GM06990 (cell line): ENCODE results near the gene PROSER2.
A peak's percentile ranks its signal among the peaks of the same experiment; 100 is the strongest.

Source experiments
- DNase-seq: peaks from one replicate; pipeline ENCODE4 v3.0.0-alpha.2; 2011; ENCODE audit not compliant: insufficient read length; ENCODE audit errors: extremely low read depth
- H3K27me3 ChIP-seq: replicated peaks from 2 replicates; pipeline ENCODE4 v1.6.0; 2011; ENCODE audit warnings: low read length; ENCODE audit not compliant: control insufficient read depth, insufficient read depth
- H3K36me3 ChIP-seq: 2 replicates; pipeline ENCODE4 v1.5.1; 2011; ENCODE audit warnings: low read length; ENCODE audit not compliant: control insufficient read depth, insufficient read depth
- H3K4me3 ChIP-seq: replicated peaks from 2 replicates; pipeline ENCODE4 v1.5.1; 2011; ENCODE audit warnings: low read depth, mild to moderate bottlenecking, control low read depth, low read length
- TF ChIP-seq, protein P1 (sequence below): IDR thresholded peaks from 2 replicates; pipeline ENCODE4 v1.5.1; 2011; ENCODE audit warnings: low read length, control low read depth, mild to moderate bottlenecking, inconsistent platforms; ENCODE audit not compliant: insufficient read depth, poor library complexity, severe bottlenecking

The PROSER2 gene

DNA sequence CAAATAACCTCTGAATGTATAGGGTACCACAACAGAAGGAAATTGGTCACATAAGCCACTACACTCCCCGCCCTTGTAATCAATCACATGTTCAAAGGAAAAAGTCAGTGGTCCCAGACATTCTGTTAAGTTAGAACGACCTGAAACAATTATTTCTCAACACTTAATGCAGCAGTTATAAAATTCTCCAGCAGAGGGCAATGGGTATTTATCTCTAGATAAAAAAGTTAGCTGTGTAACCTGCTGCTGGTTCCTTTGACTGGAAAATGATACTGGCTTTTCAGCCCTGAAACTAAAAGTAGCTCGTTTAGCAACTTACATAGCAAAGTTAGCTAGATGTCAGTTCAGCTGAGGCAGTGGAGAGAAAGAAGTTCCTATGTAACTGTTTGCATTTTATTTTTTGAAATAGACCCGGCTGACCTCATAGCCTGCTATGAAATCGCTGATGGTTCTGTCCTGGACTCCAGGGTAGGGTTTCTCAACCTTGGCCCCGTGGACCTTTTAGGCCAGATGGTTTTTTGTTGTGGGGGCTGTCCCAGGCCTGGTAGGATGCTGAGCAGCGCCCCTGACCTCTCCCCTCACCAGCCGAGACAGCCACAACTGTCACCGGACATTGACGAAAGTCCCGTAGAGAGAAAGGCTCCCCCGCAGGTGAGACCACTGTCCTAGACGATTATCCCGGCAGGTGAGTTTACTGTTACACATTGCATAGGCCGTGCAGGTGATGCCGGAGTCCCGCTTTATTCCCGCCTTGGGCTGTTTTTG is 40.2 kb upstream of the PROSER2 start:
- Histone ChIP-seq H3K27me3 (no peaks in the 10 kb centered on the region; the same call in 1 of the 2 replicates), H3K36me3 (no peaks in the 10 kb centered on the region), H3K4me3 (no peak overlapping the region)
- no peak for DNase-seq
- TF ChIP-seq, protein P1, sequence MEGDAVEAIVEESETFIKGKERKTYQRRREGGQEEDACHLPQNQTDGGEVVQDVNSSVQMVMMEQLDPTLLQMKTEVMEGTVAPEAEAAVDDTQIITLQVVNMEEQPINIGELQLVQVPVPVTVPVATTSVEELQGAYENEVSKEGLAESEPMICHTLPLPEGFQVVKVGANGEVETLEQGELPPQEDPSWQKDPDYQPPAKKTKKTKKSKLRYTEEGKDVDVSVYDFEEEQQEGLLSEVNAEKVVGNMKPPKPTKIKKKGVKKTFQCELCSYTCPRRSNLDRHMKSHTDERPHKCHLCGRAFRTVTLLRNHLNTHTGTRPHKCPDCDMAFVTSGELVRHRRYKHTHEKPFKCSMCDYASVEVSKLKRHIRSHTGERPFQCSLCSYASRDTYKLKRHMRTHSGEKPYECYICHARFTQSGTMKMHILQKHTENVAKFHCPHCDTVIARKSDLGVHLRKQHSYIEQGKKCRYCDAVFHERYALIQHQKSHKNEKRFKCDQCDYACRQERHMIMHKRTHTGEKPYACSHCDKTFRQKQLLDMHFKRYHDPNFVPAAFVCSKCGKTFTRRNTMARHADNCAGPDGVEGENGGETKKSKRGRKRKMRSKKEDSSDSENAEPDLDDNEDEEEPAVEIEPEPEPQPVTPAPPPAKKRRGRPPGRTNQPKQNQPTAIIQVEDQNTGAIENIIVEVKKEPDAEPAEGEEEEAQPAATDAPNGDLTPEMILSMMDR: peak; percentile 64

GRCh38 chr10:11783558-11783865 is 39.6 kb upstream of the PROSER2 start:
- TF ChIP-seq, protein P1: no peak
- Histone ChIP-seq H3K36me3 (no peaks in the 10 kb centered on the region), H3K27me3 (no peaks in the 10 kb centered on the region; the same call in 1 of the 2 replicates), H3K4me3 (no peak overlapping the region)
- no peak for DNase-seq

- TF ChIP-seq, protein P1: no peak
- H3K36me3 ChIP-seq: no peaks in the 10 kb centered on the region
- no peak overlapping the region for H3K4me3 ChIP-seq
Measured at GRCh38 chr10:11787374-11787773, 35.8 kb upstream of the PROSER2 start.

DNA sequence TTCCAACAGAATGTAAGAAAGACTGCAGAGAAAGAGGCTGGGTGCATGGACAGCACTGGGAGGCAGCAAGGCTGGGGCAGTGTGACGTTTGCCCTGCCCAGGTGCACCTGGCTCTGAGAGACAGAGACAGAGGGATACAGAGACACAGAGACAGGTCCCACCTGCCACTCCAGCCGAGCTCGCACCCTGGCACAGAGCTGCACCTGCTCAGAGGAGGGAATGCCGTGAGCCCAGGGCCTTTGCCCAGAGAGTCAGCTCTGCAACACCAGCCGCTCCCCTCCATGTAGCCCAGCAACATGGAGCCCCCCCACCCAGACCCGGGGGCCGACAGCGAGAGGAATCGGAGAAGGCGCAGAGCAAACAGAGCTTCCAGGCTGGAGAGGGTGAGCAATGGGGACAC is 35.3 kb upstream of the PROSER2 start:
- no peak overlapping the region for H3K4me3 ChIP-seq
- no peaks in the 10 kb centered on the region for H3K36me3 ChIP-seq
- TF ChIP-seq, protein P1: no peak
- H3K27me3 ChIP-seq: no peaks in the 10 kb centered on the region; the same call in 1 of the 2 replicates
- DNase-seq: no peak

More at GRCh38 chr10:11787374-11787773, 35.8 kb upstream of the PROSER2 start:
- H3K27me3 ChIP-seq: no peaks in the 10 kb centered on the region; the same call in 1 of the 2 replicates
- DNase-seq: no peak

GRCh38 chr10:11789306-11789705 is 33.9 kb upstream of the PROSER2 start:
- Histone ChIP-seq H3K36me3 (no peaks in the 10 kb centered on the region), H3K4me3 (no peak overlapping the region), H3K27me3 (no peaks in the 10 kb centered on the region; the same call in 1 of the 2 replicates)
- DNase-seq: no peak
- TF ChIP-seq, protein P1: no peak
